Ramos (cell line): ENCODE measurements around the gene SDC4.

ENCODE experiments used
- in situ Hi-C: fragments of 300-500 bp; cut with MboI; formaldehyde crosslinking; loops from one replicate; pipeline ENCODE4 v1.14.3; 2022; ENCODE audit warnings: low sequenced_read_pairs; ENCODE audit not compliant: unreplicated experiment

The SDC4 gene

GRCh38 chr20:45325371-45325770, 22.9 kb downstream of the SDC4 start:
- in situ Hi-C loops = no loop called here

GRCh38 chr20:45323731-45324130, 24.5 kb downstream of the SDC4 start:
- in situ Hi-C loops = loop anchor here (25.0 kb wide), 1 partner anchor 439 kb away; no protein-coding TSS in a partner anchor

- in situ Hi-C loops = loop anchor here (25.0 kb wide), 1 partner anchor 439 kb away; no protein-coding TSS in a partner anchor
Observed at GRCh38 chr20:45322952-45323383, 25.3 kb downstream of the SDC4 start.

GRCh38 chr20:45320948-45321595, 27.2 kb downstream of the SDC4 start:
- in situ Hi-C loops = loop anchor here (25.0 kb wide), 1 partner anchor 441 kb away; no protein-coding TSS in a partner anchor

- in situ Hi-C loops = loop anchor here (25.0 kb wide), 1 partner anchor 443 kb away; no protein-coding TSS in a partner anchor
Observed at GRCh38 chr20:45318948-45319347, 29.3 kb downstream of the SDC4 start.

- in situ Hi-C loops = loop anchor here (25.0 kb wide), 1 partner anchor 444 kb away; no protein-coding TSS in a partner anchor
Observed at GRCh38 chr20:45318386-45318939, 29.8 kb downstream of the SDC4 start.

- in situ Hi-C loops = loop anchor here (25.0 kb wide), 1 partner anchor 444 kb away; no protein-coding TSS in a partner anchor
Observed at GRCh38 chr20:45317826-45318225, 30.4 kb downstream of the SDC4 start.

GRCh38 chr20:45316150-45317080, 31.8 kb downstream of the SDC4 start:
- in situ Hi-C loops = loop anchor here (25.0 kb wide), 1 partner anchor 446 kb away; no protein-coding TSS in a partner anchor

- in situ Hi-C loops = loop anchor here (25.0 kb wide), 1 partner anchor 447 kb away; no protein-coding TSS in a partner anchor
Observed at GRCh38 chr20:45315672-45316071, 32.6 kb downstream of the SDC4 start.

GRCh38 chr20:45313943-45314342, 34.3 kb downstream of the SDC4 start:
- in situ Hi-C loops = loop anchor here (25.0 kb wide), 1 partner anchor 448 kb away; no protein-coding TSS in a partner anchor

- in situ Hi-C loops = loop anchor here (25.0 kb wide), 1 partner anchor 449 kb away; no protein-coding TSS in a partner anchor
Observed at GRCh38 chr20:45313065-45313695, 35.0 kb downstream of the SDC4 start.

GRCh38 chr20:45312241-45312640, 36.0 kb downstream of the SDC4 start:
- in situ Hi-C loops = loop anchor here (25.0 kb wide), 1 partner anchor 450 kb away; no protein-coding TSS in a partner anchor

GRCh38 chr20:45311589-45312211, 36.5 kb downstream of the SDC4 start:
- in situ Hi-C loops = loop anchor here (25.0 kb wide), 1 partner anchor 451 kb away; no protein-coding TSS in a partner anchor

- in situ Hi-C loops = loop anchor here (25.0 kb wide), 1 partner anchor 453 kb away; no protein-coding TSS in a partner anchor
Observed at GRCh38 chr20:45309075-45309474, 39.1 kb downstream of the SDC4 start.

- in situ Hi-C loops = loop anchor here (25.0 kb wide), 1 partner anchor 454 kb away; no protein-coding TSS in a partner anchor
Observed at GRCh38 chr20:45308117-45308778, 40.0 kb downstream of the SDC4 start, which contains the start of gene MATN4. TSS of gene MATN4 (minus strand) at chr20:45308299. CDS start at chr20:45305582, 2,717 bp downstream.

- in situ Hi-C loops = loop anchor here (25.0 kb wide), 1 partner anchor 455 kb away; no protein-coding TSS in a partner anchor
Observed at GRCh38 chr20:45307076-45307640, 41.1 kb downstream of the SDC4 start.

GRCh38 chr20:45306431-45306982, 41.7 kb downstream of the SDC4 start, which contains the start of gene RBPJL:
TSS of gene RBPJL (plus strand) at chr20:45306840. CDS start at chr20:45306923, 83 bp downstream.
- in situ Hi-C loops = loop anchor here (25.0 kb wide), 1 partner anchor 456 kb away; no protein-coding TSS in a partner anchor
